Retina (tissue), 1 donor: ENCODE data around the gene ZNF653.
"Not testable (repeated sequence)": the region's sequence is repeated elsewhere in the genome, so short reads cannot be mapped to it uniquely, and the experiment has no call there.

Experiments used
- DNase-seq: peaks from one replicate; pipeline ENCODE4 v3.0.0-alpha.2; 2016

ZNF653 gene

DNA sequence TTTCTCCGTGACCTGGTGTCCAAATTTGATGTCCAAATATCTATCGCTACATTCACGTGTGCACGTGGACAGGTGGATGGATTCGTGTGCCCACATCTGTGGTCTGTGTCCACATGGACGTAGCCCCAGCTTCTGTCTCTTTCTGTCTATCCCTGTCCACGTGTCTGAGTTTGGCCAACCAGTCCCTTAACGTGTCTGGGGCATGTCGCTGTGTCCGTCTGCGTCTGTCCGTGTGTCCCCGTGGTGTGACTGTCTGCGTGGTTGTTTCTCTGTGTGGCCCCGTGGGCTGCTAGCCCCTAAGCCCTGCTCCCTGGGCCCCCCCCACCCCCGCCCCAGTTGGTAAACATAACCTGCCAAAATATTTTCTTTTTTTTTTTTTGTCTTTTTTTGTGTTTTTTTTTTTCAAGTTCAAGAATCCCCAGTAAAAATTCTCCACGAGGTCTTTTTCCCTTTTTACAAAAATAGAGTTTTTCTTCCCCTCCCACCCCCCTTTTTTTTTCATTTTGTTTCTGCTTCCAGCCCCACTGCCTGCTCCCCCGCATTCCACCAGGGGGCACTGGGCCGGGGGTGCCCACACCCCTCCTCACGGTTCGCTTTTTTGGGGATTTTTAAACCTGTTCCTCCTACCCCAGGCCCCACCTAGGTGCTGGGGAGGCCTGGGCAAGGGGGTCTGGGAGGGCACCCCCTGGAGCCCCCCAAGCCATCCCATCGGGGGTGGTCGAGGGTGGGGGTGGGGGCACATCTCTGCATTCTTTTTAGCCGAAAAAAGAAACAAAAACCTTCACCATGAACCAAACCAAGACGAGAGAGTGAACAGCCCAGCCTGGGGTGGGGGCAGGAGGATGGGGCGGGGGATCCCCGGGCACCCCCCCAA is 51.9 kb downstream of the ZNF653 start:
- no peak for DNase-seq

DNA sequence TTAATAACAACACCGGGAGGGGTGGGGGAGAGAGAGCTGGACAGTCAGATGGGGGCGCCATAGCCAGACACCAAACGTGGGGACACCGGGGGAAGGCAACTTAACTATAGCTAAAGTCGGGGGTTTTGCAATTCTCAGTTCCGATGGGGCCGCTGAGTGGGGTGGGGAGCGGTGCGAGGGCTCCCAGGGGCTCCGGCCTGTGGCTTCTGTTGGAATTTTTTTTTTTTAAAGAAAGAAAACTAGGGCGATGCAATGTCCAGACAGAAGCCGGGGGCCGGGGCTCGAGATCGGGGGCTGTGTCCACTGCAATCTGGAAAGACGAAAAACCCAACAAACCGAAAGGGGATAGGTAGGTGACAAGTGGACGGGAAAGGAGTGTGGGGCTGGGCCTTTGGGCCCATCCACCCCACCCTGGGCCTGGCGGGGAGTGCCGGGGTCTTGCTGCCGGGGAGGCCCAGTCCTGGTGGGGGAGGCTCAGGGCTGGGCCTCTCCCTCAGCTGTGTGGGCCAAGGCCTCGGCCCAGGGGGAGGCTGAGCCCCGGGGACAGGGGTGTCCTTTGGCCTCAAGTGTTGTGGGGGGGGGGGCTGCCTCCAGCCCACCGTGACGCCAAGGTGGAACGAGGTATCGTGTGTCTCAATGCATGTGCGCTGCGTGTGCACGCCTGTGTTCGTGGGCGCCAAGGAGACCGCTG is 52.9 kb downstream of the ZNF653 start:
- DNase-seq: no peak

DNA sequence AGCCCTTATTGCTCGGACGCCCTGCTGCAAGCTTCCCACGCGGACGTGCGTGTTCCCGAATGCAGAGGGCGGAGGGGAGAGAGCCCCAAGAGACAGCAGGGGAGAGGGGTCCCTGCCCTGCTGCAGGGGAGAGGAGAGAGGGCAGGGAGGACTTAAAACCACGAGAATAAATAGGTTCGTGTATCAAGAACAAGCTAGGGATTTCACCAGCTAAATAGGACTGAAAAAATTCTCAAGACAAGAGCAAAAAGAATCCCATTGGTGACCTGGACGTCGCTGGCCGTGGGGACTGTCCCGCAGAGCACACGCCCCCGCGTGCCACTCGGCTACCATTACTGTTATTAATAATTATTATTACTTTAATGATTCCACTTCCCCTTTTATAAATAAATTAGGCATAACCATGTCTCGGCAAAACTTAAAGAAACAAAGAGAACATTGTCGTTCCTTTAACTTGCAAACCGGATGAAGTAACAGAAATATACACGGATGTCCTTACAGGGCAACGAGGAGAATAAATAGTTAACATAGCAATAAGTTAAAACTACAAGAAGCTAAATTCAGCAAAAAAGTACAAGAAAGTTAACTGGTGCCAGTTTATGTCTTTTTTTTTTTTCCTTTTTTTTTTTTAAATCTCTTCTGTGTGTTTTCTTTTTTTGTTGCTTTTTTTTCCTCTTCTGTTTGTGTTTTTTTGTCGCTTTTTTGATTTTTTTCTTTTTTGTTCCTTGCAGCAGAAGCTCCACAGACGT is 53.6 kb downstream of the ZNF653 start:
- DNase-seq: peak; percentile 36

DNA sequence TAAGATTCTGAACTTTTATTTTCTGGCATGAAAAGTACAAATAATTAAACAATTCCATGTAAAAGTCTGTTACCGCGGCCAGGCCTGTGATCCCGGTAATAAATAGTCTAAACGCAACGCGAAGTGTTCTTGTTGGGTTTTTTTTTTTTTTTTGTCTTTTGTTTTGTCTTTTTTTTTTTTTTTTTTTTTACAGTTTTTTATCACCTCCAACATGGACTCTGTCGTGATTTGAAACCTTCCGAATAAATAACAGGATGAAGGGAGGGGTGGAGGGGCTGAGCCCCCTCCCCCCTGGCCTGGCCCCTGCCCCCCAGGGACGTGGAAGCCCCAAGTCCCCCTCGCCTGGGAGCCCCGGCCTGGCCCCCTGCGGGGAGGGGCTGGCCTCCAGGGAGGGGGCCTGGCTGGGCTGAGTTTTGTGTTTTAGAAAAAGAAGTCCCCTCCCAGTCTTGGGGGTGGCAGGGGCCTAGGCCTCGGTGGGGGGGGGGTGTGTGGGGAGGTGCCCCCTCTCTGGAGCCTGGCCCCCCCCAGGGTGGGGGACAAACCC is 54.2 kb downstream of the ZNF653 start:
- no peak for DNase-seq

DNA sequence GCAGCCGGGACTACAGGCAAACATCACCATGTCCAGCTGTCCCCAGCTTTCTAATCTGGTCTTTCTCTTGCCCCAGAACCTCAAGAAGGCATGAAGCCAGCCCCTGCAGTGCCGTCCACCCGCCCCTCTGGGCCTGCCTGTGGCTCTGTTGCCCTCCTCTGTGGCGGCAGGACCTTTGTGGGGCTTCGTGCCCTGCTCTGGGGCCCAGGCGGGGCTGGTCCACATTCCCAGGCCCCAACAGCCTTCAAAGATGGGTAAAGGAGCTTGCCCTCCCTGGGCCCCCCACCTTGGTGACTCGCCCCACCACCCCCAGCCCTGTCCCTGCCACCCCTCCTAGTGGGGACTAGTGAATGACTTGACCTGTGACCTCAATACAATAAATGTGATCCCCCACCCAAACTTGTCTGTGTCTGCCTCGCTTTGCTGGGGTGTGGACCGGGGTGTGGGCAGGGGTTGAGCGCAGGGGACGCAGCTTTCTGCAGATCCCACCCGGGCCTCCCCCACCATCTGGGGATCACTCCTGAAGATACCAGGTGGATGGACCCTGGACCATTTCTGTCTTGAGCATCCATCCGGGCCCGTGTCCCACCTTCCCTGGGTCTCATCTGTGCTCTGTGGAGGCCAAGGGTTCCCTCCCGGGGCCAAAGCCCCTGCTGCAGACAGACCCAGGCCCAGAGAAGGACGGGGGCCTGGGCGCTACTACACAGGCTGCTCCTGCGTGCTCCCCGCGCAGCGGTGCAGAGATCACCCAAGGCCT is 54.9 kb downstream of the ZNF653 start:
- DNase-seq: peak; percentile 33

- no peak for DNase-seq
These were observed 56.6 kb downstream of the ZNF653 start for GRCh38 chr19:11448923-11449554.

DNA sequence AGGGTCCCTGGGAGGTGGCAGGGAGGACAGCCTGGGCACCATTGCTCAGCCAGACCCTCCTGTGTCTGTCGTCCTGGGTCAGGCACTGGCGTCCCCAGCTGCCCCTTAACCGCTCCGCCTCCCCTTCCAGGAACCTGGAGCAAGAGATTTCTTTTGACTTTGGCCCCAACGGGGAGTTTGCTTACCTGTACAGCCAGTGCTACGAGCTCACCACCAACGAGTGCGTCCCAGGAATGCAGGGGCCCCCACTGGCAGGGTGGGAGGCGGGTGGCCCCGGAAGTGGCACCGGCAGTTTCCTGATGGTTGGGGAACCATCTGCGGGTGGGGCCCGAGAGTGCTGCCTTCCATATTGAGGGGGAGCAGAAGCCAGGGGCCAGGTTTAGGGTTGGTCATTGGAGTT is 57.2 kb downstream of the ZNF653 start:
- no peak for DNase-seq

- DNase-seq: no peak
These were observed 58.0 kb downstream of the ZNF653 start for GRCh38 chr19:11447347-11448262.

- DNase-seq: peak; percentile 66
These were observed 58.9 kb downstream of the ZNF653 start for GRCh38 chr19:11446652-11447301.

- DNase-seq: no peak
These were observed 59.4 kb downstream of the ZNF653 start for GRCh38 chr19:11446271-11446651.

GRCh38 chr19:11445141-11445540 is 60.5 kb downstream of the ZNF653 start:
- no peak for DNase-seq

DNA sequence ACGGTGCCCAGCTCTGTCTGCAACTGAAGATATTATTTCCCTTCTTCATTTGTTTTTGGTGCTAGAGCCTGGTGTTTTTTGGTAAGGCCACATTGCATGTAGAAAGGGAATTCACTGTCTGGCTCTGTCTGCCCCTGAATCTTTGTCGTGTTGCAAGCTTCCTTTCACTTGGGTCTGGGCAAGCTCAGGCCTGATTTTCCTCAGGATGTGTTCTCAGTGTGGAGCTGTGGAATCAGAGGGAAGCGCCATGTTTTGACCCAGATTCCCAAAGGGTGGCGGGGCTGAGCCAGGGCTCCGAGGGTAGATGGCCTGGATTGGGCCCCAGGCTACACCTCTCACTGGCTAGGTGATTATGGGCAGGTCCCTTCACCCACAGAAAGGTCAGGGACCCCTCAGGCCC is 61.6 kb downstream of the ZNF653 start:
- DNase-seq: no peak

GRCh38 chr19:11437955-11438354 is 67.7 kb downstream of the ZNF653 start:
- no peak for DNase-seq

DNA sequence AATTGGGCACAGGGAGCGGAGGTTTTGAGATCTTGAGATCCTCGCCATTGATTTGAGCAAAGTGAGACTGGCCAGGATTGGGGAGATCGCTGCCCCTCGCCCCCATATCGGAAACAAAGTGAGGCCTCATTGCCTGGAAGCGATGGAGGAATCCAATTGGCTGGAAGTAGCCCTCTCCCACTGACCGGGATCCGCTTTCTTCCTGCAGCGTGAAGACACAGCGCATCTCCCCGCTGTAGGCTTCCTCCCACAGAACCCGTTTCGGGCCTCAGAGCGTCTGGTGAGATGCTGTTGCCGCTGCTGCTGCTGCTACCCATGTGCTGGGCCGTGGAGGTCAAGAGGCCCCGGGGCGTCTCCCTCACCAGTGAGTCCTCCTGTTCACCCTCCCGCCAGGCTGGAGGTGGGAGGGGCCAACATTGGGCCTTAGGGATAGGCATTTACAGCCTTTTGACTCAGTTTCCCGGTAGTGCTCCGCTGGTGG is 69.8 kb downstream of the ZNF653 start:
- DNase-seq: no peak

- peak; percentile 99 for DNase-seq
These were observed 70.4 kb downstream of the ZNF653 start, which contains the start of the genes ODAD3 and PRKCSH for GRCh38 chr19:11435057-11435832. Gene ODAD3, minus strand, starts transcription at chr19:11435121. Its CDS starts 105 bp downstream, at chr19:11435016. Gene PRKCSH, plus strand, starts transcription at chr19:11435635. Its CDS starts 483 bp downstream, at chr19:11436118.

DNA sequence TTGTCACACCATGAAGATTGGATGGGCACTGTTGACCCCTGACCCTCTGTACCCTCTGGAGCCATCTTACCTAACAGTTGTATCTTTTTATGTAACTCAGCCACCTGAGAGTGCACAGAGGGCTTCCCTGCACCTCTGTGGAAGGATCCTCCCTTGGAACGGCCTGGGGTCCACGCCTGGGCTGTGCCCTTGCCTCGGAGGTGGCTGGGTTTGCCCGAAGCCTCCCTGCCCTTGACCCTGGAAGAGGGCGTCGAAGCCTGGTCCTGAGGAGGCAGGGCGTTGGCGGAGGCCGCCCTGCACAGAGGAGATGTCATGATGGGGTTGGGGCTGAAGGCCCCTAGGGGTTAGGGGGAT is 71.0 kb downstream of the ZNF653 start:
- no peak for DNase-seq

DNA sequence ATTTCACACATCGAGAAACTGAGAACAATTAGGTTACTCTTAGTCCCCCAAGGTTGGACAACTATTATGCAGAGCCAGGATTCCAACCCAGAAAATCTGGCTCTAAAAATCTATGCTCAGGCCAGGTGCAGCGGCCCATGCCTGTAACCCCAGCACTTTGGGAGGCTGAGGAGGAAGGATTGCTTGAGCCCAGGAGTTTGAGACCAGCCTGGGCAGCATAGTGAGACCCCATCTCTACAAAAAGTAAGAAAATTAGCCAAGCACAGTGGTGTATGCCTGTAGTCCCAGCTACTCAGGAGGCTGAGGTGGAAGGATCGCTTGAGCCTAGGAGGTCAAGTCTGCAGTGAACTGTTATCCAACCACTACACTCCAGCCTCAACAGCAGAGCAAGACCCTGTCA is 72.1 kb downstream of the ZNF653 start:
- DNase-seq: not testable (repeated sequence)
